Activated naive CD4-positive, alpha-beta T cell treated with anti-CD3 and anti-CD28 coated beads for 36 hours (primary cell): Measurements from ENCODE around the gene ASB3. TPM values are rescaled to one million over a fixed set of nuclear protein-coding genes. Genes with fewer than 3 reads are reported as not detected.

ENCODE experiments used
- CTCF ChIA-PET: fragments of 350-600 bp; sonication (Branson Sonifier 250); formaldehyde crosslinking; loops from one replicate; lab custom pipeline; 2021; ENCODE audit warnings: antibody characterized with exemption; lab: Charles Lee
- DNase-seq: peaks from one replicate; pipeline ENCODE4 v3.0.0-alpha.2; 2020
- H3K27ac Mint-ChIP-seq: one replicate; pipeline ENCODE4 v1.8.0; 2021; ENCODE audit warnings: mild to moderate bottlenecking, mixed read lengths
- H3K27me3 Mint-ChIP-seq: one replicate; pipeline ENCODE4 v1.8.0; 2021; ENCODE audit warnings: low read depth, mixed read lengths
- H3K36me3 Mint-ChIP-seq: one replicate; pipeline ENCODE4 v1.8.0; 2021; ENCODE audit warnings: low read depth, mixed read lengths
- H3K4me1 Mint-ChIP-seq: one replicate; pipeline ENCODE4 v1.8.0; 2021; ENCODE audit warnings: low read depth, mixed read lengths
- H3K4me3 Mint-ChIP-seq: one replicate; pipeline ENCODE4 v1.8.0; 2021; ENCODE audit warnings: mild to moderate bottlenecking, moderate library complexity, mixed read lengths
- H3K9me3 Mint-ChIP-seq: one replicate; pipeline ENCODE4 v1.8.0; 2021; ENCODE audit warnings: mixed read lengths
- intact Hi-C: fragments of 100-400 bp; cut with micrococcal nuclease; formaldehyde crosslinking; loops from one replicate; pipeline ENCODE4 v1.15.1; 2023
- total RNA-seq, 2 experiments: library from RNA; stranded (reverse); gene quantifications; one replicate each; pipeline ENCODE4 v1.2.3, GENCODE V29; 2021

ASB3 gene
- total RNA-seq, 2 experiments from 2014 or later = 17.2 to 19.1 TPM

- Mint-ChIP-seq H3K4me1 (no peaks in the 10 kb centered on the region), H3K4me3 (no peak overlapping the region), H3K27me3 (no peaks in the 10 kb centered on the region), H3K36me3 (peaks cover 17% of the 10 kb centered on the region), H3K27ac (no peak overlapping the region), H3K9me3 (no peaks in the 10 kb centered on the region)
- intact Hi-C loops = no loop called here
- CTCF ChIA-PET = interaction anchor here (1.4 kb wide), 1 partner anchor 10 kb away, joined by 4 read pairs; no protein-coding TSS in a partner anchor
- no peak for DNase-seq
Observed at GRCh38 chr2:53819634-53820033, 32.9 kb upstream of the ASB3 start.

- CTCF ChIA-PET = interaction anchor here (1.4 kb wide), 1 partner anchor 11 kb away, joined by 4 read pairs; no protein-coding TSS in a partner anchor
- intact Hi-C loops = no loop called here
- Mint-ChIP-seq H3K36me3 (peaks cover 17% of the 10 kb centered on the region), H3K27ac (no peak overlapping the region), H3K4me1 (no peaks in the 10 kb centered on the region), H3K9me3 (no peaks in the 10 kb centered on the region), H3K4me3 (no peak overlapping the region), H3K27me3 (no peaks in the 10 kb centered on the region)
- DNase-seq = no peak
Observed at GRCh38 chr2:53818854-53819435, 32.2 kb upstream of the ASB3 start.

DNA sequence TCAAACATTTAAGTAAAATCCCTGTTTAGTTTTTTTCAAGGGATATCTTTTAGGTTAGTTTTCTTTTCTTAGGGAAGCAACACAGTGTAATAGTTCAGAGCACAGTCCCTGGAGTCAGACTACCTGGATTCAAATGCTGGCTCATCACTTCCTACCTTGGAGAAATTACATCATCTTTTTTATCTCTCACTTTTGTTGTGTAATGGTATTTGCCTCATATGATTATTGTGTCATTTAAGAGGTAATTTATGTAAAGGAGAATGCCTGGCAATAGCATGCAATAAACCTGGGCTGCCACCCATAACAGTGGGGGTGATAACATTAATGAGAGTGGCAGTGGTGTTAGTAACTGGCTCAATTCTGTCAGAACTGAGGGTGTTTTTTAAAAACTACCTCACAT lies 26.4 kb upstream of the ASB3 start:
- no peaks in the 10 kb centered on the region for H3K4me1 Mint-ChIP-seq
- H3K36me3 Mint-ChIP-seq = peaks cover 30% of the 10 kb centered on the region
- no peak overlapping the region for H3K4me3 Mint-ChIP-seq
- intact Hi-C loops = no loop called here
- DNase-seq = no peak
- no peak overlapping the region for H3K27ac Mint-ChIP-seq
- CTCF ChIA-PET = interaction anchor here (0.6 kb wide), 1 partner anchor 12 kb away, joined by 3 read pairs; no protein-coding TSS in a partner anchor
- no peaks in the 10 kb centered on the region for H3K27me3 Mint-ChIP-seq
- H3K9me3 Mint-ChIP-seq = no peaks in the 10 kb centered on the region

DNA sequence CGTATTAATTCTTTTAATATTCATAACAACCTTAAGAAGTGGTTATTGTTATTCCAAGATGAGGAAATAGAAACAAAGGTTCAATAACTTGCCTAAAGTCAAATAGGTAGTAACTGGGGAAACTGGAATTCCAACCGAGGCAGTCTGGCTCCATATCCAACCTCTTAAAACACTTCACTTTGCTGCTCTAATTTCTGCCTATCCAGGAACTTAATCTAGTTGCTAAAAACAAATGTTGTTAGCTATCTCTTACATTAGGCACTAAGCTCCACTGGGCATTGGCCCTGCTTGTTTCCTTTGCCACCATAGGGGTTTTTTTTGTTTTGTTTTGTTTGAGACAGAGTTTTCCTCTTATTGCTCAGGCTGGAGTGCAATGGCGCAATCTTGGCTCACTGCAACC lies 24.8 kb upstream of the ASB3 start:
- no peaks in the 10 kb centered on the region for H3K27me3 Mint-ChIP-seq
- no peaks in the 10 kb centered on the region for H3K4me1 Mint-ChIP-seq
- CTCF ChIA-PET = no interaction called here
- H3K36me3 Mint-ChIP-seq = peaks cover 21% of the 10 kb centered on the region
- no peak overlapping the region for H3K4me3 Mint-ChIP-seq
- no peak for DNase-seq
- no peaks in the 10 kb centered on the region for H3K9me3 Mint-ChIP-seq
- peak overlapping the region; percentile 46 for H3K27ac Mint-ChIP-seq
- intact Hi-C loops = no loop called here

GRCh38 chr2:53802617-53803151 lies 15.9 kb upstream of the ASB3 start:
- Mint-ChIP-seq H3K27ac (no peak overlapping the region), H3K36me3 (peaks cover 23% of the 10 kb centered on the region), H3K9me3 (no peaks in the 10 kb centered on the region), H3K4me3 (no peak overlapping the region), H3K4me1 (no peaks in the 10 kb centered on the region), H3K27me3 (no peaks in the 10 kb centered on the region)
- intact Hi-C loops = no loop called here
- DNase-seq = no peak
- CTCF ChIA-PET = interaction anchor here (0.7 kb wide), 1 partner anchor 574 kb away, joined by 6 read pairs; no protein-coding TSS in a partner anchor

DNA sequence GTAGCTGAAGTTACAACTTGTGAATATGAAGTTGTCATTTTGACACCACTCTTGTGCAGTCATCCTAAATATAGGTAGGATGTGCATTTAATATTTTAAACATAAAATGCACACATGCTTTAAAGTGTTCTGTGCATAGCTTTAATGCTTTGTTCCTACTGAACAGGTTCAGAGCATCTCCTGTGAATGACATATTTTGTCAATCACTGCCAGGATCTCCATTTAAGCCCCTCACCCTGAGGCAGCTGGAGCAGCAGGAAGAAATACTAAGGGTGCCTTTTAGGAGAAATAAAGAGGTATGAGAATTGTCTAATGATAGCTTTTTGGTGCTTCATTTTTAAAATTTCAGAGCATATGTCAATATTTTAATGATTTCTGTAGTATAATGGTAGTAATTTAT lies 14.8 kb upstream of the ASB3 start:
- CTCF ChIA-PET = no interaction called here
- peaks cover 23% of the 10 kb centered on the region for H3K36me3 Mint-ChIP-seq

DNA sequence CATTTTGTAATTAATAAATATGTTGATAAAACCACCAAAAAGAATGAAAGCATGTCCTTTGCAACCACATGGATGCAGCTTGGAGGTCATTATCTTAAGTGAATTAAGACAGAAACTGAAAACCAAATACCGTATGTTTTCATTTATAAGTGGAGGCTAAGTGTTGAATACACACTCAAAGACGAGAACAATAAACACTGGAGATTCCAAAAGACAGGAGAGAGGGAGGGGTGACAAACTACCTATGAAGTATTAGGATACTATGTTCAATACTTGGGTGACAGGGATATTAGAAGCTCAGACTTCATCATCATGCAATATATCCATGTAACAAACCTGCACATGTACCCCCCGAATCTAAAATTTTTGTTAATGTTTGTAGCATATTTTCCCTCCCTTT lies 7.1 kb upstream of the ASB3 start:
- CTCF ChIA-PET = no interaction called here
- intact Hi-C loops = no loop called here
- H3K9me3 Mint-ChIP-seq = no peaks in the 10 kb centered on the region
- no peaks in the 10 kb centered on the region for H3K27me3 Mint-ChIP-seq
- peaks cover 4% of the 10 kb centered on the region for H3K36me3 Mint-ChIP-seq
- DNase-seq = no peak
- H3K4me3 Mint-ChIP-seq = no peak overlapping the region
- H3K4me1 Mint-ChIP-seq = peaks cover 10% of the 10 kb centered on the region
- no peak overlapping the region for H3K27ac Mint-ChIP-seq

More for the DNA sequence above, 14.8 kb upstream of the ASB3 start:
- intact Hi-C loops = no loop called here
- DNase-seq = no peak
- no peak overlapping the region for H3K27ac Mint-ChIP-seq
- no peaks in the 10 kb centered on the region for H3K9me3 Mint-ChIP-seq
- H3K4me1 Mint-ChIP-seq = no peaks in the 10 kb centered on the region
- H3K4me3 Mint-ChIP-seq = no peak overlapping the region
- no peaks in the 10 kb centered on the region for H3K27me3 Mint-ChIP-seq

DNA sequence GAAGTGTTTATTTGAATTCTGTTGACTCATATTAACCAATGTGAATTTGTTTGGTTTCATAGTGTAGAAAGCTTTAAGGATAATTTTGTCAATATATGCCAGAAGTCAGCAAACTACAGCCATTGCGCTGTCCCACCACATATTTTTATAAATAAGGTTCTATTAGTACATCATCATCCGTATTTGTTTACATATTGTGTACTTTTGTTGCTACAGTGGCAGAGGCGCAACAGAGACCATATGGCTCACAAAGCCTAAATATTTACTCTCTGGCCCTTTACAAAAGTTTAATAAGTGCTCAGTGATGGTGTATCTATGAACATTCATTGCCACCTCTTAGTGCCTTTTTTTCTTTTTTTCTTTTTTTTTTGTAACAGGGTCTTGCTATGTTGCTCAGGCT lies 6.5 kb upstream of the ASB3 start:
- Mint-ChIP-seq H3K36me3 (peaks cover 4% of the 10 kb centered on the region), H3K27me3 (no peaks in the 10 kb centered on the region), H3K9me3 (no peaks in the 10 kb centered on the region), H3K4me1 (peaks cover 16% of the 10 kb centered on the region), H3K27ac (no peak overlapping the region), H3K4me3 (no peak overlapping the region)
- CTCF ChIA-PET = no interaction called here
- intact Hi-C loops = no loop called here
- DNase-seq = no peak

GRCh38 chr2:53787614-53788289 lies 999 bp upstream of the ASB3 start:
- intact Hi-C loops = loop anchor here (1.0 to 10.0 kb wide), 13 partner anchors 20 to 1827 kb away; partner anchors contain the start of genes ACYP2, CHAC2, EML6 and PPP4R3B
- DNase-seq = peak; percentile 31
- H3K27me3 Mint-ChIP-seq = no peaks in the 10 kb centered on the region
- peak overlapping the region; percentile 89 for H3K27ac Mint-ChIP-seq
- H3K9me3 Mint-ChIP-seq = no peaks in the 10 kb centered on the region
- peaks cover 3% of the 10 kb centered on the region for H3K36me3 Mint-ChIP-seq
- H3K4me1 Mint-ChIP-seq = peaks cover 47% of the 10 kb centered on the region
- CTCF ChIA-PET = no interaction called here
- H3K4me3 Mint-ChIP-seq = peak overlapping the region; percentile 95

DNA sequence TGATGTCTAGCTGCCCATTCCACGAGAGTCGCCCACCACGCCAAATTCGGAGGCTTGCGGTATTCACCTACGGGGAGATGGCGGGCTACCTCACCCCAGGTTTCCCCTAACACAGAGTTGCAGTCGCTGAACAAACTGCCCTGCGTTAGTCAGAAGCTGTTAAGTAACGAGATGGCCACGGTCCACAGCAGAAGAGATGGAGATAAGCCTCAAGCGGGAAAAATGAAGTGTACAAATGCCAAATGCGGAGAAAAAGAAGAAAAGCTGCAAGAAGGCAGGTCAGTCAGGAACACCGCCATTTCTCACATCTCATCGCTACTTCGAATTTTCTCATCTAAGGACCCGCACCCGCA lies 425 bp downstream of the ASB3 start:
- peak; percentile 50 for DNase-seq
- peaks cover 51% of the 10 kb centered on the region for H3K4me1 Mint-ChIP-seq
- intact Hi-C loops = loop anchor here (2.0 to 10.0 kb wide), 9 partner anchors 256 to 1828 kb away; partner anchors contain the start of genes ACYP2, EML6, PPP4R3B and RTN4

DNA sequence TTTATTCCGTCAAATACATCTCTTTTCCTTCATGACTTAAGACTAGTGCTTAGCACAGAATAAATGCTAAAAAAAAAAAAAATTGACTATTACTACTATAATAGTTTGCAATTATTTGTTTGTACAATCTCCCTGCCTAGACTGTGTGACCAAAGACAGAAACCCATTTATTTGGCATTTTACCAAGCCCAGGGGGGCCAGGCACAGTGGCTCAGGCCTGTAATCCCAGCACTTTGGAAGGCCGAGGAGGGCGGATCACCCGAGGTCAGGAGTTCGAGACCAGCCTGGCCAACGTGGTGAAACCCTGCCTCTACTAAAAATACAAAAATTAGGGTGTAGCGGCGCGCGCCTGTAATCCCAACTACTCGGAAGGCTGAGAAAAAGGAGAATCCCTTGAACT lies 1.4 kb downstream of the ASB3 start:
- Mint-ChIP-seq H3K27me3 (no peaks in the 10 kb centered on the region), H3K27ac (no peak overlapping the region), H3K4me1 (peaks cover 44% of the 10 kb centered on the region), H3K36me3 (peaks cover 6% of the 10 kb centered on the region), H3K9me3 (no peaks in the 10 kb centered on the region), H3K4me3 (peak overlapping the region; percentile 95)
- intact Hi-C loops = loop anchor here (5.0 to 10.0 kb wide), 6 partner anchors 257 to 1829 kb away; partner anchors contain the start of genes PPP4R3B and RTN4
- CTCF ChIA-PET = interaction anchor here (1.5 kb wide), 1 partner anchor 18 kb away, joined by 6 read pairs; the partner anchor contains the start of gene CHAC2
- no peak for DNase-seq

More for the DNA sequence above, 425 bp downstream of the ASB3 start:
- Mint-ChIP-seq H3K4me3 (peak overlapping the region; percentile 95), H3K9me3 (no peaks in the 10 kb centered on the region), H3K27me3 (no peaks in the 10 kb centered on the region), H3K36me3 (peaks cover 5% of the 10 kb centered on the region), H3K27ac (peak overlapping the region; percentile 89)
- CTCF ChIA-PET = interaction anchor here (0.6 kb wide), 1 partner anchor 159 kb away, joined by 3 read pairs; no protein-coding TSS in a partner anchor

DNA sequence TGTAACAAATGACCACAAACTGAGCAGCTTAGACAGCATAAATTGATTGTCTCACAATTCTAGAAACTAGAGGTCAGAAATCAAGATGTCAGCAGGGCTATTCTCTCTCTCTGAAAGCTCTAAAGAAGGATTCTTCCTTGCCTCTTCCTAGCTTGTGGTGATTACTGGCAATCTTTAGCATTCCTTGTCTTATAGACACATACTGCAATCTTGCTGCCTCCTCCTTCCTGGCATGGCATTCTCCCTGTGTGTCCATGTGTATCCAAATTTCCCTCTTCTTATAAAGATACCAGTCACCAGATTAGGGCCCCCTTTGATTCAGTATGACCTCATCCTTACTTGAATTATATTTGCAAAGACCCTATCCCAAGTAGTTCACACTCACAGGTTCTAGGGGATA lies 2.3 kb downstream of the ASB3 start:
- Mint-ChIP-seq H3K36me3 (peaks cover 12% of the 10 kb centered on the region), H3K9me3 (no peaks in the 10 kb centered on the region), H3K4me3 (peak overlapping the region; percentile 19), H3K4me1 (peaks cover 46% of the 10 kb centered on the region), H3K27ac (no peak overlapping the region), H3K27me3 (no peaks in the 10 kb centered on the region)
- intact Hi-C loops = loop anchor here (10.0 kb wide), 3 partner anchors 490 to 1830 kb away; partner anchors contain the start of gene PPP4R3B
- DNase-seq = no peak
- CTCF ChIA-PET = interaction anchor here (1.5 kb wide), 1 partner anchor 17 kb away, joined by 6 read pairs; the partner anchor contains the start of gene CHAC2
